CD4-positive, alpha-beta T cell treated with Interleukin-4 for 1 hour (primary cell): ENCODE data around the gene EPHA3.

ENCODE experiments used
- DNase-seq, 2 donors: peaks; one replicate each; pipeline ENCODE4 v3.0.0-alpha.2; 2020 to 2022

Gene EPHA3

GRCh38 chr3:89467898-89468363 is 360.5 kb downstream of the EPHA3 start:
- DNase-seq = no peak

GRCh38 chr3:89472101-89472500 is 364.7 kb downstream of the EPHA3 start:
- DNase-seq = no peak

GRCh38 chr3:89474333-89475130 is 367.1 kb downstream of the EPHA3 start:
- DNase-seq = no peak

- DNase-seq = no peak
Measured at GRCh38 chr3:89488800-89489580, 381.6 kb downstream of the EPHA3 start.

GRCh38 chr3:89490129-89490528 is 382.7 kb downstream of the EPHA3 start:
- DNase-seq = no peak

GRCh38 chr3:89494734-89495133 is 387.3 kb downstream of the EPHA3 start:
- no peak for DNase-seq

- no peak for DNase-seq
Measured at GRCh38 chr3:89503891-89504391, 396.5 kb downstream of the EPHA3 start.

- DNase-seq = no peak
Measured at GRCh38 chr3:89504432-89504831, 397.0 kb downstream of the EPHA3 start.

GRCh38 chr3:89506462-89507103 is 399.2 kb downstream of the EPHA3 start:
- no peak for DNase-seq

GRCh38 chr3:89521328-89521727 is 413.9 kb downstream of the EPHA3 start:
- no peak for DNase-seq

GRCh38 chr3:89522155-89522554 is 414.7 kb downstream of the EPHA3 start:
- DNase-seq = no peak

GRCh38 chr3:89525609-89526008 is 418.2 kb downstream of the EPHA3 start:
- no peak for DNase-seq

GRCh38 chr3:89527736-89528305 is 420.4 kb downstream of the EPHA3 start:
- DNase-seq = no peak
